ENCODE data around the gene SCFD2.

Gene SCFD2

DNA sequence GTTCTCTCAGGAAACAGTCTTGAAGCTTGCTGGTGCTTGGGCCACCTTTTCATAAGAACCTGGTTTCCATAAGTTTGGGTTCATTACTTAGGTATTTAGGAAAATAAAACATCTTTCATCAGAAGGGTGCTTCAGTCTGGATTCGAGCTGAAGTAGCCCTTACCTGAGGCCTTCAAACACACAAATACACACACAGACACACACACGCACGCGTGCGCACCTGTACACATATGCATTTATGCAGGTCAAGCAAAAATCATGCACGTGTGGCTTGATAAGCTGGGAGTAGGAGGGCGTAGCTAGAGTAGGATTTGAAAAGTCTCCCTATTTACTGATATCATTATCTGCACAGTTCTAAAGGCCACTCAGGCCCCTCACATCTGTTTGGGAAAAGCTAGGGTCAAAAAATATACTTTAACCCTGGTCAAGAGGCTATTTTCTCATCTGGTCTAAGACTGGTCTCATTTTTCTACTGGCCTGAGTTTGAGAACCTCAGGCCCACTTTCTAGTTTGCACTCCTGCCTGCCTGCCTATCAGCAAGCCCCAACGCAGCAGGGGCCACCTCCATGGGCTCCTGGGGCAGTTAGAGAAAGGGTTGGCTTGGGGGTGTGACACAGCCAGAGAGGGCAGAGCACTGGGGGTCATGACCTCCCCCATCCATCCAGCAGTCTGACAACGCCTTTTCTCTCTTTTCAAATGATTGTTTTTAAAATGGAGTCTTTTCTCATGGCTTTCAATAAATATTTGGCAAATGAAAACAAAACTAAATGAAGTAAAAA lies 439.5 kb downstream of the SCFD2 start:
- no peak for FAIRE-seq
- DNase-seq (ENCODE audit: insufficient read length, low spot score), result no peak
- no peak for TF ChIP-seq POLR2A (IDR thresholded peaks at IDR 0.05; ENCODE audit: low read depth, low read length)

DNA sequence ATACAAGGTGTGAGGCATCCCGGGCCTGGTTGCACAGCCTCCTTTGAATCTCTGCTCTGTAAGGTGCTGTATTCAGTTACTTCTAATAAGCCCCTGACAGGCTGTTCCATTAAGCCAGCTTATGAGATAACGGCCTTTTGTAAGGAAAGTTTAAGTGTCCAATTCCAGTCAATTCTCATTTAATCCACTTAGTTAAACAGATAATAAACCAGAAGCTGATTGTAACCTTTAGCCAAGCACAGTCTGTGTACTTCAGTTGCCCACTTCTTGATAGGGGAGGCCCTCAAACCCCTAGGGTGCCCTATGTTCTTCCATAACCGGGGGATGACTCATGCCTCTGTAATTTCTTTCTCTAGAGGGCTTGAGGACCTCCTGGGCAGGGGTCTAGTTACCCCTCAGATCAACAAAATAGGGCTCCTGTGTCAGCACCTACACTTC lies 440.3 kb downstream of the SCFD2 start:
- no peak for TF ChIP-seq POLR2A (IDR thresholded peaks at IDR 0.05; ENCODE audit: low read depth, low read length)
- DNase-seq (ENCODE audit: insufficient read length, low spot score) (peak; percentile 2), FAIRE-seq (no peak)

DNA sequence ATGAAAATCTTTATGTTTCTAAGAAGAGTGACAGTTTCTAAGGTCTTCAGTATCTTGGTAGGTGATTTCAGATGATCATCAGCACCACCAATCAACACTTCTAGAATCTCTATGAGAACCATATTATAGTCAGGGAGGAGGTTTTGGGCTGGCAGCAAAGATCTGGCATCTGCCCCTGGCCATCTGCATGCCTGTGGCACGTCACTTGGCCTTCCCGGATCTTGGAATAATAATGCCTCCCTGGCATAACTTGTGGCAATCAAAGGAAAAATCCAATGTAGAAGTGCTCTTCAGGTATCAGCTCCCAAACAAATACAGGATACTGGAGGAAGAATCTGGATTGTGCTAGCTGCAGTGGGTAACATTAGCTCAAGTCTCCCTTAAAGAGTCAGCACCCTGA lies 446.4 kb downstream of the SCFD2 start:
- no peak for FAIRE-seq
- TF ChIP-seq POLR2A (IDR thresholded peaks at IDR 0.05; ENCODE audit: low read depth, low read length), result no peak
- no peak for DNase-seq (ENCODE audit: insufficient read length, low spot score)

DNA sequence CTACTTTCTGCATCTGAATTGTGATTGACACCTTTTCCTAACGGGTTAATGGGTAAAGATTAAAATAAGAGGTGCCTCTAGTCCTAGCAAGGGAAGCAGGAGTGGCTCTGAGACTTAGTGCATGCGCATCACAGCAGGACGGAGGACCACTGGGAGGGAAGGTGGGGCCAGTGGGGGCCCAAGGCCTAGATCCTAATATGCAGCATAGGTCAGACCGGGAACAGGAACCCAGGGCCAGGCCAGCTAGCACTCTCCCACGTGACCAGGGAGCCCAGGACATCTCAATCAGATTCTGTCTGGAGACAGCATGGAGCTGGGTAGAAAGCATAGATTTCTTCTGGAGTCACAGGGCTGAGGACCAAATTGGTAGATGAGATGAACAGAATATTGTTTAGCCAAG lies 448.0 kb downstream of the SCFD2 start:
- FAIRE-seq (no peak), DNase-seq (ENCODE audit: insufficient read length, low spot score) (no peak)
- no peak for TF ChIP-seq POLR2A (IDR thresholded peaks at IDR 0.05; ENCODE audit: low read depth, low read length)

DNA sequence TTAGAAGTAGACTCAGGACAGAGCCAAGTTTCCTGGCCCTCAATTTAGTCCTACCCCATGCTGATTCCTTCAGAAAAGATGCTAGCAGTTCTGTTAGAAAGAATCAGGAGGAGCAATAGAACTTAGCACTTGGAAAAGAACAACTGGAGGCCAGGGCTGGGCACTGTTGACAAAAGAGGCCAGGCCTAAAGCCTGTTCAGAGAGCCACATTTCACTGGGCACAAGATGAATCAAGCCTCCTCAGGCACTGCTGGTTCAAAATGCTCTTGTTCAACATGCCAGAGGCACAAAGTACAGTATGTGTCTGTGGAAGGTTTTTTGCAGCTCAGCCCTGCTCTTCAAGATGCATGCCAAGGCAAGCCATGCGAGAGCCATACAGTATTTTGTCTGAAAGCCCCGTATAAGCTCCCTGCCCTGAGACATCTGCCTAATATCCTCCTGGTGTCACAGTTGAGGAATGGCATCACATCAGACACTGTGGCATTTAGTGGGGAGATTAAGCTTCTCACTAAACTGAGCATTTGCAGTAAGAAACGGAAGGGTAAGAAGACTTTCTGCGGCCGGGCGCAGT lies 450.0 kb downstream of the SCFD2 start:
- DNase-seq (ENCODE audit: insufficient read length, low spot score) (no peak), FAIRE-seq (no peak)
- TF ChIP-seq POLR2A (IDR thresholded peaks at IDR 0.05; ENCODE audit: low read depth, low read length), result no peak

DNA sequence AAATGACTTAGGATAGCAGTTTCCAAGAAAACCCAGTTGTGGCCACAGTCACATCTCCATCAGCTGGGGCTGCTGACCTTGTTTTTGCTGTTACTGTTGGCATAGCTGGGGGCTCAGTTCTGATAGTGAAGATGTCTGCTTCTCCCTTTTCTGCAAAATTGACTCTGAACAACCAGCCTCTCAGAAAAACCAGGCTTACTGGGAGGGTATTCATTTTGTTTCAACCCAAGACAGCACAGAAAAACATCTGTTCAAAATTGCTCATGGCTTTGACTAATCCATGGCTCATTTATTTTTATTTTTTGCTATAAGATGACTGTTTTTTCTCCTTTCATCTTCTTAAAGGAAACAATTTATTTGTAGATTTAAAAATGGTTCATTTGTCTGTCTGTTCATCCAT lies 450.7 kb downstream of the SCFD2 start:
- DNase-seq (ENCODE audit: insufficient read length, low spot score), result no peak
- FAIRE-seq, result no peak
- no peak for TF ChIP-seq POLR2A (IDR thresholded peaks at IDR 0.05; ENCODE audit: low read depth, low read length)

DNA sequence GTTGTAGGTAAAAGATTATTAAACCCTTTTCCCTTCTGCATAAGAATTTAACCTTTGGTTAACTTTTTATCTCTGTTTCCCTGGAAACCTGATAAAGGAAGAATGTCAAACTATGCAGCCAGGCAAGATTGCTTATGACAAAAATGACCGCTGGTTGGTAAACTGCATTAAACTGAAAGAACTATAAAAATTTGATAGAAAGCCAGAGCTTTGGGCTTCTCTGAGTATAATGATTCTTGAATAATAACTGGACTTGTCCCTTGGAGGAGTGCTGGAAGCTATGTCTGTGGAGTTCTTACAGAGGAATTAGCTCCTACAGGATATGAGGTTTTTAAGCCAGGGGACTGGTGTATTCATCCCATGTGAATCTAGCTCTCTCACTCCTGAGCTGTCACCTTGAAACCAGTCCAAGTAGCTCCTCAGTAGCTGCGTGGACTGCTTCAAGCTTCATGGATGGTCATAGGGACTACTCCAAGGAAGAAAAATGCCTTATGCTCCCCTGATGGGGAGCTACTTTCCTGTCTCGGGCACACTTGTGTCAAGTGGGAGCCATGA lies 451.7 kb downstream of the SCFD2 start:
- FAIRE-seq, result no peak
- DNase-seq (ENCODE audit: insufficient read length, low spot score), result no peak
- TF ChIP-seq POLR2A (IDR thresholded peaks at IDR 0.05; ENCODE audit: low read depth, low read length), result no peak

DNA sequence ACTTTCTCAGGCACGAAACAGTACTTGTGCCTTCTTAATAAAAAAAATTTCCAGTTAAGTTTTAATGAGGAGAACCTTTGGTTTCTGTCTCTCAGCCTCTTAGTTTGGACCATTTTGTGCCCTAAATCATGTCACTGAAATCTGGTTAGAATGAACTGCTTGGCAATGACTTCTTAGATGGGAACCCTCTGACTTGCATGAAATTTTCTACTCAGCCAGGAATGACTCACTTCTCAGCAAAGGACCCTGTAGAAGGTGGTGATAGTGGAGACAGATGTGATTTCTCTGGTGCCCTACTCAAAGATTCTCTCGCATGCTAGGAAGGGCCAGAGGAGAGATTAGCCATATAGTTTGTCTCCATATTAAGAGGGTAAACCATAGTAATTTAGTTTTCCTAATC lies 453.3 kb downstream of the SCFD2 start:
- TF ChIP-seq POLR2A (IDR thresholded peaks at IDR 0.05; ENCODE audit: low read depth, low read length), result no peak
- no peak for DNase-seq (ENCODE audit: insufficient read length, low spot score)
- no peak for FAIRE-seq

DNA sequence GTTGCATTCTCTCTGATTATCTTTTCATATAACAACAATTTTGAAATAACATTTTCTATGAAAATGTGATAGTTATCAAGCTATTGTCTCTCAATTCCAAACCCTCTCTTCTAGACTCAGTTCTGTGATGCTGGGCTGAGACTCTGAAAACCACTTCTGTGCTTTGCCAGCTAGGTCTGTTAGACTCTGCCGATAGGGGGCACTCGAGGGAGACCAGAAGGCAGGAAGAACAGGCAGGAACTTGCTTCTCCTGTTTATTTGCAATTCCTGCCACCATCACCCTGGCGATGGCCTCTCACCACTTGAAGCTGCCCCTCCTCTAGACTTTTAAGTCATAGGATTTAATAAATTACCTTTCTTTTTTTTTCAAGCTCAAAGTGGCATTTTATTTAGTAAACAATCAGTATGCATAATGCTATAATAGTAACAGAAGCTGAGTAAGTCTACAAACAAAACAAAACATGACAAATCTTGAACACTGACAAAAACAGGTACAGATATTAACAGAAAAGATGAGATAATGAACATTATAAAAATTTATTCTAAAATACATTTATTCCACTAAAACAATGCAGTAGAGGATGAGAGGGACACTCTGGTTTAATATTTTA lies 454.1 kb downstream of the SCFD2 start:
- DNase-seq (ENCODE audit: insufficient read length, low spot score) (peak; percentile 32), FAIRE-seq (no peak)
- TF ChIP-seq POLR2A (IDR thresholded peaks at IDR 0.05; ENCODE audit: low read depth, low read length), result no peak

DNA sequence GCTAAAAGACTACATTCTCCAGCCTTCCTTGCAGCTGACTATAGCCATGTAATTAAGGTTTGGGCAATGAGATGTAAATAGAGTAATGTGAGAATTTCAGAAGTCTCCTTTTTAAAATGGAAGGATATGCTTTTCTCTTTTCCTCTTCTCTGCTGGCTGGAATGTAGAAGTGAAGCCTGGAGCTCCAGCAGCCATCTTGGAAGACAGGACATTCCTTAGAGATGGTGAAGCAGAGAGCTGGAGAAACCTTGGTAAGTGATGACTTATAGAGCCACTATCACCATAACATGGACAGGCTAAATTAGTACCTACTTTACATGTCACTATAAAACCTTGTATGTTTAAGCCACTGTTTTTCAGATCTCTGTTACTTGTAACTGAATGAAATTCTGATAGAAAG lies 455.7 kb downstream of the SCFD2 start:
- FAIRE-seq (no peak), DNase-seq (ENCODE audit: insufficient read length, low spot score) (no peak)

DNA sequence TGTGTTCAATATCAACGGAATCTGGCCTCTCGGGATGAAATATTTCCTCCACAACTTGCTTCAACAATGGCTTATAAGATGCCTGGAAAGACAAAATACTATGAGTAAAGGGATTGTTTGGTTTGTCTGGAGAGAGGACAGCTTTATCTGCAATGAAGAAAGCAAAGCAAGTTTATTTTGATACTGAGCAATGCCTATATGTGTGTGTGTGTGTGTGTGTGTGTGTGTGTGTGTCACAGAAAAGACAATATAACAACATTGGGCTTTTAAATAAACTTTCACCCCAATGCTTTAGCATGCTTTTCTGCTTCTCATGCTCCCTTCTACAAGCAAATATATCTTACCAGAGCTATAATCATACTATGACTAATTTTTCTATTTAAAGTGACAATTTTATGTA lies 458.4 kb downstream of the SCFD2 start:
- FAIRE-seq (no peak), DNase-seq (ENCODE audit: insufficient read length, low spot score) (no peak)
- no peak for TF ChIP-seq POLR2A (IDR thresholded peaks at IDR 0.05; ENCODE audit: low read depth, low read length)

More for the DNA sequence above, 455.7 kb downstream of the SCFD2 start:
- no peak for TF ChIP-seq POLR2A (IDR thresholded peaks at IDR 0.05; ENCODE audit: low read depth, low read length)

DNA sequence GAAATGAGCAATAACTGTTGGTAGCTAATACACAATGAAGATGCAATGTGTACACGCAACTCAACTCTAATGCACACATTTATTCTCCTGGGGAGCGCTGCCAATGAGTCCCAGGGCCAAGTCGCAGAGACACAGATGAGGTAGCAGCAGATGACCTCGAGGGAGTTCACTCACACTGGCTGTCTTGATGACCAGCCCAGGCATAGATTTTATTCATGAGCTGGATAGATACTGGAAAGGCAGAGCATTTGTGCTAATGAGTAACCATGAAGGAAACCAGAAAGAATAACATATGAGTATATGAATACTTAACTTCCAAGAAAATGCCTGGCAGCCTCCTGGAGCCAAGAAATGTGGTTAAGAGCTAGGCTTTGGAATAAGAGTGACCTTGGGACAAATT lies 461.4 kb downstream of the SCFD2 start:
- DNase-seq (ENCODE audit: insufficient read length, low spot score) (no peak), FAIRE-seq (no peak)
- TF ChIP-seq POLR2A (IDR thresholded peaks at IDR 0.05; ENCODE audit: low read depth, low read length), result no peak

DNA sequence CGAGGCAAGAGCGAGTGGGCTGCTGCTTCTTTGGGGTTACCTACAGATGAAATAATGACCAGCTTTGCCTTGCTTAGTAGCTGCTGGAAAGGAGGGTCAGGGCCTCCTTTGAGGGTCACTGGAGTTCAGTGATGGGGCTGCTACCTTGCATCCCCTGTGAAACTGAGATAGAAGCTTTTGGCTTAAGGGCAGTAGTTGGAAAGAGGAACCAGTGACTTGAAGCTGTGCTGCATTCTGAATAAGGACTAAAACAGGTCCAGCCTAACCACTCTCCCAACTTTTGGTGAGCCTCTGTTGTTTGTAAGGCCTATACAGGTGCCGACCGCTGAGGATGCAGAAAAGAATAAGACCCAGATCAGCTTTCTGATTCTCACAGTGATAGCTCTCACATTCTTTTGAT lies 462.6 kb downstream of the SCFD2 start:
- no peak for FAIRE-seq
- no peak for TF ChIP-seq POLR2A (IDR thresholded peaks at IDR 0.05; ENCODE audit: low read depth, low read length)

DNA sequence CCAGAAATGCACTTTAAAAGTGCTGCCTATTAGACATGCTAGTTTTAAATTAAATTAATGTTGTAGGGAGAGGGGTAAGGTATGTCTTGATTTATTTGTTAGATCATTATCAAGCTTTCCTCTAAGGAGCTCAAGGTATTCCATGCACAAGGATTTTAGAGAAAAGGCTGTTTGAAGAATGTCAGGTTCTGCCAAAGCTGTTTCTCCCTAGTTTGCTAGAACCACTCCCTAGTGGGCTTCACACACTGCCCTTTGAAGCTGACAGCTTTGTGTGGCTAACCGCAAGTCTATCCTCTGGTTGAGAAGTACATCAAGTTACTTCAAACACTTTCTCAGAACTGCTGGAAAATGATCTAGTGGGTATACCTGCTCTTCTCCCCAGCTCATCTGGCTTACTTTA lies 471.4 kb downstream of the SCFD2 start:
- no peak for FAIRE-seq
- no peak for TF ChIP-seq POLR2A (IDR thresholded peaks at IDR 0.05; ENCODE audit: low read depth, low read length)
- DNase-seq (ENCODE audit: insufficient read length, low spot score), result no peak

More for the DNA sequence above, 462.6 kb downstream of the SCFD2 start:
- DNase-seq (ENCODE audit: insufficient read length, low spot score), result no peak
